SKM-1 treated with dmso at 0.1 percent for 144 hours (cell line): ENCODE results near the gene SDK2.

Source experiments
- DNase-seq: peaks from one replicate; lab custom pipeline; 2025; ENCODE audit not compliant: unreplicated experiment; lab: John Stamatoyannopoulos, UW

The SDK2 gene

GRCh38 chr17:73538445-73538844 is 105.8 kb downstream of the SDK2 start:
- no peak for DNase-seq

GRCh38 chr17:73536700-73537605 is 107.3 kb downstream of the SDK2 start:
- no peak for DNase-seq

- no peak for DNase-seq
Measured at GRCh38 chr17:73535746-73536145, 108.5 kb downstream of the SDK2 start.

- no peak for DNase-seq
Measured at GRCh38 chr17:73534209-73534909, 109.9 kb downstream of the SDK2 start.

DNA sequence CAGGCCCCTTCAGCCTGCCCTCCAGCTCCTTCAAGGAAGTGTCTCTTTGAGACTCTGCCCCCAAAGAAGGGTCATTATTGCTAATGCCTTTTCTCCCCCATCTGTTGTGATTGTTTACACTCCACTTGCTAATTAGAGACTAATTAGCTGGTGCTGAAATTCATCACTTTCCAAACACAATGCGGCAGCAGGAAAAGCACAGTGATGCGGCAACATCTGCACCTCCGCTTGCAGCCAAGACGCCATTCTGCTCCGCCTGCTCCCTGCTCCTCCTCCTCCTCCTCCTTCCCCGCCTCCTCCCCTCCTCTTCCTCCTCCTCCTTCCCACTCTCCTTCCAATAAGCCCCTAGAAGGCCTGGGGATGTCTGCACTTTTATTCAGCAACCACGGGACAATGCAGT is 110.5 kb downstream of the SDK2 start:
- DNase-seq, result no peak

DNA sequence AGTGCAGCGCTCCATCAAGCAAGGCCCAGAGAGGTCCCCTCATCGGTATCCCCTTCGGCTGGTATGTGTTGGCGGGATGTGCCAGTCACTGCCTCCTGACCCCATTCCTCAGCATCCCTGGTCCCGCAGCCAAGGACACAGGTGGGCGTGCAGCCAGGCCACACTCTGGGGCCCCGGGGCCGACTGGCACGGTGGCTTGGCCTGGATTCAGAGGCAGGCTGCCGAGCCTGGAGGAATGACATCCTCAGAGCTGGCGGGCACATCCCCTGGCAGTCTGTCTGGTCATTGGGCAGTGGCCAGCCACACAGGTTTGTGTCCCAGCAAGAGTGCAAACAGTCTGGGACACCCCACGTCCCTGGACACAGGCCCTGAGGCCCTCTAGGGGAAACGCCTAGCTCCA is 111.1 kb downstream of the SDK2 start:
- DNase-seq, result no peak

- no peak for DNase-seq
Measured at GRCh38 chr17:73532421-73532901, 111.8 kb downstream of the SDK2 start.

GRCh38 chr17:73531158-73531557 is 113.1 kb downstream of the SDK2 start:
- DNase-seq, result no peak

GRCh38 chr17:73528679-73529078 is 115.6 kb downstream of the SDK2 start:
- no peak for DNase-seq

DNA sequence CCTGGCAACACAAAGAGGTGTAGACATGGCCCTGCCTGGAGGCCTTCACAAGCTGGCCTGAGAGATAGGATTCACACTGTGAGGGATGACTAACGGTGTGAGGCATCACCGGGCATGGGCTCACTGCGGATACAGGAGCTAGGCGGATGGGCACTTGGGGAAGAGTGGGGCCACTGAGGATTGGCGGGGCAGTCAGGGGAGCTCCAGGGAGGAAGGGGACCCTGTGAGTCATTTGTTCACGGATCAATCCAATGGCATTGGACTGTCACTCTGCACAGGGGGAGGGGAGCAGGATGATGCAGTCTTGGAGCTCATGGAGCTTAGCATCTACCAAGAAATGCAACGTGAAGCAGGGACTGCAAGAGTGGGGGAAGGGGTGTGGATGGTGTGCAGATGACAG is 117.3 kb downstream of the SDK2 start:
- DNase-seq, result no peak

DNA sequence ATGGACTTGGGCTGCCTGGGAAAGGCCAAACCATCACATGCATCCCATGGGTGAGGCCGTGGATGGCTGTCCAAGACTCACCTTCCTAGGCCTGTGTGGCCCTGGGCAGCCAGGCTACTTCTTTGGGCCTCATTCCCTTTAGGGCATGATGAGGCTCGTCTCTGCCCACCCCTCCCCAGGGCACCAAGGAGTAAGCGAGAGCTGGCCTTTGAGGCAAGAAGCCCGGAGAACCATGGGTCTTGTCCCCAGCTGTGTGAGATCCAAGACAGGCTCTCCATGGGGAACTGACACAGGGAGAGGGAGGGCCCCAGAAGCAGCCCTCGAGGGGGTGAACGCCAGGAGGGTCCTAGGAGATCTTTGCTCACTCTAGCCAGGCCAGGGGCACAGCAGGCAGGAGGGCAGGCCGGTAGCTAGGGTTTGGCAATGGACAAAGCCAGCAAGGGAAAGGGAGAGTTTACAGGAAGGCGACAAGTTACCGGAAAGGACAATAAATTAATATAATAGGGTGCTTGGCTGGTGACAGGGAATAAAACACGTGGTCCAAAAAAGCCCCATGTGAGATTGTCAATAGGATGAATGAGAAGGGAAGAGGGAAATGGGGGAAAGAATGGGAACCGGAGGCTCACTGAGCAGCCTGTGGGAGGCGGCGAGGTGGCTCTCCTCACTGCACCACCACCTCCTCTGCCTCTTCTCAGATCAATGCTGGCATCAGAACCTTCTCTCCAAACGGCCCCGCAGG is 119.1 kb downstream of the SDK2 start:
- DNase-seq, result no peak

DNA sequence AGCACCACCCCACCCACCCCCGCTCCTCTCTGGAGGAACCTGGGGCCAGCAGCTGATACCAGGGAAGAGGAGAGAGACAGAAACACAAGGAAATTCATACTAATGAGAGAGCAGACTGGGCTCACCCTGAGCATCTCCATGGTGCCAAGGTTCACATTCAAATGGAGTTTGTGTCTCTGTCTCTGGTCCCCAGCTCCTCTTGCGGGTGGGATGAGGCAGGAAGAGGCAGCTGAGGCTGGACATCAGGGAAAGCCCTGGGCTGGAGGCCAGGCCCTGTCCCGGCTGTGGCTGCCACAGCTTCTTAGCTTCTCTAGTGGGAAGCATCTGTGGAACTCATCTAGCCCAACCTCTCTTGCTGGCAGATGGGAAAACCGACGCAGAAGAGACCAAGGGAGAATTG is 121.5 kb downstream of the SDK2 start:
- no peak for DNase-seq

DNA sequence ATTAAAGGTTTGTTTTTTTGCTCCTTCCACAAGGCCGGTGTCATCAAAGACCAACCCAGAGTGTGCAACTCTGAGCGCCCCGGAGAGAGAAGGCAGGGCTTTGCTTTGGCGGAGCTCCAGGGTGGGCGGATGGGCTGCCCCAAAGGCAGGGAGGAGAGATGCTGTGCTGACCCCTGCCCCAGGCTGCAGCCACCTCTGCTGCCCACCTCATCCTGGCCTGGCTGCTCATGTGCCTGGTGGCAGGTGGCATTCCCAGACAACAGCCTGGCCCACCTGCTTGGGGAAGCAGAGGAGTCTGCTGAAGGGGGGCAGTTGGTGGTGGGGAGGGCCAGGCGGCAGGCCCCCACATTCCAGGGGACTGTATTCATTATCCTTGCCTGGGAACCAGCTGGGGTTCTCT is 122.1 kb downstream of the SDK2 start:
- DNase-seq, result no peak

DNA sequence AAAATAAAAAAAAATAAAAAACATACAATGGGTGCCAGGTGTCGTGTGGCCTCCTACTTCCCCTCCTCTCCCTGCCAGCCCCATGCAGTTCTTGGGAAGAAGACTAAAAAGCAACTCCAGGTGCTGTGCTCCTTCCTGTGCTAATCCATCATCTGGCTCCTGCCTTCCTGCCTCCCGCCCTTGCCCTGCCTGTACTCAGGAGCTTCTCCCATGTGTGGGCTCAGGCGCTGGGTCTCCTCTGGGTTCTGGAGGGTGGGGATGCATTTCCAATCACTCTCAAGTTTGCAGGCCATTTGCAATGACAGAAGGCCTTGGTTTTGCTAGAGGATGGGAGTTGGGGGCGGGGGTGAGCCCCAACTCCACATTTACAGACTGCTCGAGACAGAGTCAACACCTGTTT is 122.9 kb downstream of the SDK2 start:
- DNase-seq, result no peak

DNA sequence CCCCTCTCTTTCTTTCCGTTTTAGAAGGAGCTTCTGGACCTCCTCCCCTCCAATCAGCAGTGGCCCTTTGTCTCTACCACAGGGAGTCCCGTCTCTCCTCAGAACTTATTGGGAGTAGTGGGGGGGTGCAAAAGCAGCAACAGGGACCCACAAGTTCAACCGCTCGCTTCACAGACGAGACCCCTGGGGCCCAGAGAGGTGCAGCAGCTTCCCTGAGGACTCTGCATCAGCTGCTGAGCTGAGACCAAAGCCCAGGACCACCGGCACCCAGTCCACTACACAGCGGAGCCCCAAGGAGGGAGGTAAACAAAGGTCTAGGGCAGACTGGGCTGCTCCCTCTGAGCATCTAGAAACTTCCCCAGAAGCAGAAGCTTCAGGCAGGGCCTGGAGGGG is 123.9 kb downstream of the SDK2 start:
- DNase-seq, result no peak

DNA sequence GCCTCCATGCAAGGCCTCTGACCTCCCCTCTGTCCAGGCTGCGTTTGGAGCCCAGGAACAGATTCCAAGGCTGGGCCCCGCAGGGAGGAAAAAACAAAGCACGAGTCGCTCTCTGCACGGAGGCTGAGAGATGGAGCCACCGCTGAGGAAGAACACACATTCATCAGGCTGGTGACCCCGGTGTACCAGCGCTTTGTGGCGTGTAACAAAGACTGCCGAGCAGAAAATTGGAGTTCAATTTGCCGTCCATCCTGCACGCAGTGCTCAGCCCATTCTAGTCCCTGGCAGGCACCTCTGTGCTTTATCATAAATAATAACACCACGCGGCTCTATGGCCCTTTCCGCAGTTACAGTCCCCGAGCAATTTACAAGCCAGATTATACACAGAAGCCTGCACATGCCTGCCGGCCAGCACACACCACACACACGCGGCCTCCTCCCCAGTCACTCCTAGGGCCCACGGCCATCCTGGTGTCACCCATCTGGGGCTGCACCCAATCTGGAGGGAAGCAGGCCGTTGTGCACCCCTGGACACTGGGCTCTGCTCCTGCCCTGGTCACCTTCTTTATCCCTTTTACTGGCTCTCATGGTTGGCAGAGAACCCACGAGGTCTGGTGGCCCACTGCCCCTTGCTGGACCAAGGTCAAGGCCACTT is 124.4 kb downstream of the SDK2 start:
- DNase-seq, result no peak

GRCh38 chr17:73519011-73519410 is 125.2 kb downstream of the SDK2 start:
- no peak for DNase-seq

DNA sequence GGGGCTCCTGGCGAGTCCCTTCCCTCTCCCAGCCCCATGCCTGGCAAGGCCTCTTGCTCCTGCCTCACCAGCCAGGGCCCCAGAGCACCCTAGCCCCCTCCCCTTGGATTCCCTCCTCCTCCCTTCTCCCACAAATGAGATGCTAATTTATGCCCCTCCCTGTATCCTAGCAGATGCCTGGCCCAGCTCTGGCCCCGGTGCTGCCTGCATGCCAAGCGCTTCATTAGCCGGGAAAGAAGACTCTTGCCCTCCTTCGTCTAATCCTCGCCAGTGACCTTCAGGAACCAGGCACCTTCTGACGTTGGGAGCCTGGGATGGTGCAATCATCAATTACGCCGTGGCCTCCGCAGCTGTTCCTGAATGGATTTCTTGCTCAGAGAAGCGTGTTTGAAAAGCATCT is 127.8 kb downstream of the SDK2 start:
- no peak for DNase-seq

DNA sequence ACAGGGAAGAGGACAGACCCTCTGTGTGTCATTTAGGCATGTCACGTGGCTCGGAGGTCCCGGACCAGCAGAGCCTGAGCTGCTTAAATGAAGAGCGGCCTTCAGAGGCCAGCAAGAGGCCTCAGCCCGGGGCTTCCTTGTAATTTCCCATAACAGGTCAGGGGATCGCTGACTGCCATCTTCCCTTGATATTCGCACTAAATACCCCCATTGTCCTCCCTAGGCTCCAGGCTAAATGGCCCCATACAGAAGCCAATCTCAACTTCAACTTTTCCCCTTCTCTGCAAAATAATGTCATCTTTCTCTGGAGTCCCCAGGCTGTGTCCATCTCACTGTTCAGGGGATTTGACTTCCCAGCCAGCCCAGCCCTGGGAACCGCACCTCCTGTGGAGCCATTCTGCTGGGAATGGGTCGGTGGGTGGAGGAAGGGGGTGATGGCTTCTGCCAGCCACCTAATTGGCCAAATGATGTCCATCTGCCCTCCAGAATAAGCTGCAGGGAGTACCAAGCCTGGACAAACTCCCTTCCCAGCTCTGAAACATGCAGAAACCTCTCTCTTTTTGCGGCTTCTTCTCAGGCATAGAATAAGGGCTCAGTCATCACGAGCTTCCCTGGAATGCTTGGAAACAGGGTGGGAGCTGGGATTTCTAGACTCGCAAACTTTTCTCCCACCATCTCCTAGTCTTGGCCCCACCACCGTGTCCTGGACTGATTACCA is 129.9 kb downstream of the SDK2 start:
- no peak for DNase-seq

GRCh38 chr17:73513426-73513825 is 130.8 kb downstream of the SDK2 start:
- DNase-seq, result no peak
